T-helper 2 cell treated with Interferon-gamma antibody and Interleukin-4, amounts not matched to agents 100 ng/mL and 5 ng/mL, for 36 hours (primary cell): ENCODE data around the gene LCE5A. TPM values are rescaled to one million over a fixed set of nuclear protein-coding genes. Genes with fewer than 3 reads are reported as not detected.
"Not testable (repeated sequence)": the region's sequence is repeated elsewhere in the genome, so short reads cannot be mapped to it uniquely, and the experiment has no call there.

Experiments
- intact Hi-C: fragments of 100-400 bp; cut with micrococcal nuclease; formaldehyde crosslinking; loops from one replicate; pipeline ENCODE4 v1.15.1; 2023
- total RNA-seq: library from RNA; stranded (reverse); gene quantifications from 2 replicates; pipeline ENCODE4 v1.2.3, GENCODE V29; 2022

Gene LCE5A
- total RNA-seq: not detected in 2 replicates

- intact Hi-C loops: no loop called here
Measured at GRCh38 chr1:152510503-152510902, at the start of gene LCE5A. Gene LCE5A (plus strand): TSS chr1:152510803. CDS start chr1:152511535, 732 bp downstream.

GRCh38 chr1:152461544-152461943 lies 49.1 kb upstream of the LCE5A start:
- intact Hi-C loops: loop anchor here (2.0 kb wide), 1 partner anchor 411 kb away; no protein-coding TSS in a partner anchor

GRCh38 chr1:152462636-152463035 lies 48.0 kb upstream of the LCE5A start:
- intact Hi-C loops: no loop called here

GRCh38 chr1:152466217-152466616 lies 44.4 kb upstream of the LCE5A start:
- intact Hi-C loops: no loop called here

GRCh38 chr1:152473887-152474537 lies 36.6 kb upstream of the LCE5A start:
- intact Hi-C loops: no loop called here

- intact Hi-C loops: no loop called here
Measured at GRCh38 chr1:152479792-152480595, 30.6 kb upstream of the LCE5A start.

GRCh38 chr1:152481869-152482664 lies 28.5 kb upstream of the LCE5A start:
- intact Hi-C loops: no loop called here

GRCh38 chr1:152486400-152487006 lies 24.1 kb upstream of the LCE5A start:
- intact Hi-C loops: no loop called here

- intact Hi-C loops: no loop called here
Measured at GRCh38 chr1:152487871-152488270, 22.7 kb upstream of the LCE5A start.

GRCh38 chr1:152491537-152491936 lies 19.1 kb upstream of the LCE5A start:
- intact Hi-C loops: not testable (repeated sequence)

- intact Hi-C loops: no loop called here
Measured at GRCh38 chr1:152495066-152495675, 15.4 kb upstream of the LCE5A start.

- intact Hi-C loops: no loop called here
Measured at GRCh38 chr1:152497273-152497672, 13.3 kb upstream of the LCE5A start.

GRCh38 chr1:152501704-152502103 lies 8.9 kb upstream of the LCE5A start:
- intact Hi-C loops: no loop called here

- intact Hi-C loops: no loop called here
Measured at GRCh38 chr1:152502496-152503180, 8.0 kb upstream of the LCE5A start.

- intact Hi-C loops: no loop called here
Measured at GRCh38 chr1:152505083-152505482, 5.5 kb upstream of the LCE5A start.

- intact Hi-C loops: no loop called here
Measured at GRCh38 chr1:152506899-152507498, 3.6 kb upstream of the LCE5A start.

- intact Hi-C loops: no loop called here
Measured at GRCh38 chr1:152511596-152511995, 993 bp downstream of the LCE5A start.

- intact Hi-C loops: no loop called here
Measured at GRCh38 chr1:152513081-152513480, 2.5 kb downstream of the LCE5A start.

GRCh38 chr1:152514715-152515433 lies 4.3 kb downstream of the LCE5A start:
- intact Hi-C loops: no loop called here
